Myocyte (in vitro differentiated cells): ENCODE data around the gene HDHD5. TPM values are rescaled to one million over a fixed set of nuclear protein-coding genes. Genes with fewer than 3 reads are reported as not detected.

Experiments
- total RNA-seq: library from RNA; depleted of rRNA; stranded (reverse); fragments of >200 nt; gene quantifications from 2 replicates; pipeline ENCODE4 v1.2.3, GENCODE V29; 2014

Gene HDHD5
- total RNA-seq, 1 donor from 2014 or later: 72.0 TPM

Other genes with a start within 250 kb of the HDHD5 start
- not detected in 2 replicates for gene GAB4, start 151.1 kb downstream of the HDHD5 start, total RNA-seq
- gene IL17RA, start 74.3 kb downstream of the HDHD5 start, total RNA-seq: 4.9 and 5.9 TPM in 2 replicates
- gene TMEM121B, start 37.9 kb downstream of the HDHD5 start, total RNA-seq: 2.8 and 3.2 TPM in 2 replicates
- gene ADA2, start 60.2 kb upstream of the HDHD5 start, total RNA-seq: 0.99 and 1.2 TPM in 2 replicates
- 5.3 and 11.3 TPM in 2 replicates for gene CECR2, start 210.2 kb upstream of the HDHD5 start, total RNA-seq